Measurements from ENCODE around the gene OPA1.

Gene OPA1

GRCh38 chr3:193637831-193638230 is 44.8 kb downstream of the OPA1 start:
- H3K36me3 ChIP-seq (replicated peaks; ENCODE audit: low read depth, low read length), result peaks cover 17% of the 10 kb centered on the region

GRCh38 chr3:193638833-193639232 is 45.8 kb downstream of the OPA1 start:
- Histone ChIP-seq H3K36me3 (replicated peaks; ENCODE audit: low read depth, low read length) (peaks cover 27% of the 10 kb centered on the region), H3K9me3 (ENCODE audit: insufficient read depth, low read length) (no peaks in the 10 kb centered on the region), H3K27ac (ENCODE audit: low read length) (no peak overlapping the region), H3K9ac (ENCODE audit: low read length) (no peak overlapping the region), H3K4me2 (ENCODE audit: low read length) (no peak overlapping the region), H2AFZ (ENCODE audit: low read depth, low read length) (no peak overlapping the region), H3K4me3 (ENCODE audit: low read length) (no peak overlapping the region), H3K27me3 (ENCODE audit: low read depth, low read length) (no peaks in the 10 kb centered on the region), H3K79me2 (ENCODE audit: low read length) (no peaks in the 10 kb centered on the region), H4K20me1 (ENCODE audit: insufficient read depth, low read length) (no peaks in the 10 kb centered on the region), H3K4me1 (ENCODE audit: low read length) (no peaks in the 10 kb centered on the region)
- no peak for TF ChIP-seq EZH2phosphoT487 (IDR thresholded peaks at IDR 0.05; ENCODE audit: low read depth)
- no peak for TF ChIP-seq CTCF (IDR thresholded peaks at IDR 0.05; ENCODE audit: low read depth, low read length)

More at GRCh38 chr3:193637831-193638230, 44.8 kb downstream of the OPA1 start:
- Histone ChIP-seq H3K27ac (ENCODE audit: low read length) (no peak overlapping the region), H3K9ac (ENCODE audit: low read length) (no peak overlapping the region), H3K4me2 (ENCODE audit: low read length) (no peak overlapping the region), H3K4me1 (ENCODE audit: low read length) (no peaks in the 10 kb centered on the region), H3K4me3 (ENCODE audit: low read length) (no peak overlapping the region), H3K27me3 (ENCODE audit: low read depth, low read length) (no peaks in the 10 kb centered on the region), H2AFZ (ENCODE audit: low read depth, low read length) (no peak overlapping the region), H3K79me2 (ENCODE audit: low read length) (no peaks in the 10 kb centered on the region), H4K20me1 (ENCODE audit: insufficient read depth, low read length) (no peaks in the 10 kb centered on the region), H3K9me3 (ENCODE audit: insufficient read depth, low read length) (no peaks in the 10 kb centered on the region)
- no peak for TF ChIP-seq CTCF (IDR thresholded peaks at IDR 0.05; ENCODE audit: low read depth, low read length)
- no peak for TF ChIP-seq EZH2phosphoT487 (IDR thresholded peaks at IDR 0.05; ENCODE audit: low read depth)

- H3K4me2 ChIP-seq (ENCODE audit: low read length), result no peak overlapping the region
- H3K79me2 ChIP-seq (ENCODE audit: low read length), result no peaks in the 10 kb centered on the region
- H3K4me1 ChIP-seq (ENCODE audit: low read length), result no peaks in the 10 kb centered on the region
- H3K27ac ChIP-seq (ENCODE audit: low read length), result no peak overlapping the region
- peaks cover 41% of the 10 kb centered on the region for H3K36me3 ChIP-seq (replicated peaks; ENCODE audit: low read depth, low read length)
- TF ChIP-seq CTCF (IDR thresholded peaks at IDR 0.05; ENCODE audit: low read depth, low read length) (no peak), EZH2phosphoT487 (IDR thresholded peaks at IDR 0.05; ENCODE audit: low read depth) (no peak)
- H3K9me3 ChIP-seq (ENCODE audit: insufficient read depth, low read length), result no peaks in the 10 kb centered on the region
- H3K4me3 ChIP-seq (ENCODE audit: low read length), result no peak overlapping the region
- no peaks in the 10 kb centered on the region for H4K20me1 ChIP-seq (ENCODE audit: insufficient read depth, low read length)
- H2AFZ ChIP-seq (ENCODE audit: low read depth, low read length), result no peak overlapping the region
- H3K9ac ChIP-seq (ENCODE audit: low read length), result no peak overlapping the region
- H3K27me3 ChIP-seq (ENCODE audit: low read depth, low read length), result no peaks in the 10 kb centered on the region
These were observed 47.2 kb downstream of the OPA1 start for GRCh38 chr3:193640165-193640715.

GRCh38 chr3:193640728-193641439 is 47.9 kb downstream of the OPA1 start:
- Histone ChIP-seq H3K4me3 (ENCODE audit: low read length) (no peak overlapping the region), H3K79me2 (ENCODE audit: low read length) (no peaks in the 10 kb centered on the region), H3K27ac (ENCODE audit: low read length) (no peak overlapping the region), H3K4me2 (ENCODE audit: low read length) (no peak overlapping the region), H2AFZ (ENCODE audit: low read depth, low read length) (no peak overlapping the region), H3K4me1 (ENCODE audit: low read length) (no peaks in the 10 kb centered on the region), H4K20me1 (ENCODE audit: insufficient read depth, low read length) (no peaks in the 10 kb centered on the region), H3K9me3 (ENCODE audit: insufficient read depth, low read length) (no peaks in the 10 kb centered on the region), H3K36me3 (replicated peaks; ENCODE audit: low read depth, low read length) (peaks cover 41% of the 10 kb centered on the region), H3K9ac (ENCODE audit: low read length) (no peak overlapping the region), H3K27me3 (ENCODE audit: low read depth, low read length) (no peaks in the 10 kb centered on the region)
- no peak for TF ChIP-seq EZH2phosphoT487 (IDR thresholded peaks at IDR 0.05; ENCODE audit: low read depth)
- no peak for TF ChIP-seq CTCF (IDR thresholded peaks at IDR 0.05; ENCODE audit: low read depth, low read length)
